BLaER1 treated with 17β-estradiol and CSF1 and Interleukin-3, amounts not matched to agents 10 nM and 100 nM (cell line): Measurements from ENCODE around the gene HOXB8.

Experiments
- H3K27ac ChIP-seq, 11 experiments: shearing (Covaris generic); formaldehyde crosslinking; 2 replicates each; pipeline ENCODE4 v1.8.1; 2022
- H3K27me3 ChIP-seq, 11 experiments: shearing (Covaris generic); formaldehyde crosslinking; 2 replicates each; pipeline ENCODE4 v1.8.1; 2022
- H3K36me3 ChIP-seq, 11 experiments: shearing (Covaris generic); formaldehyde crosslinking; 2 replicates each; pipeline ENCODE4 v1.8.1; 2022
- H3K4me1 ChIP-seq, 10 experiments: shearing (Covaris generic); formaldehyde crosslinking; 2 replicates each; pipeline ENCODE4 v1.8.1; 2022
- H3K4me2 ChIP-seq, 11 experiments: shearing (Covaris generic); formaldehyde crosslinking; 2 replicates each; pipeline ENCODE4 v1.8.1; 2022
- H3K4me3 ChIP-seq, 10 experiments: shearing (Covaris generic); formaldehyde crosslinking; 2 replicates each; pipeline ENCODE4 v1.8.1; 2022
- H3K9ac ChIP-seq, 11 experiments: shearing (Covaris generic); formaldehyde crosslinking; 2 replicates each; pipeline ENCODE4 v1.8.1; 2022
- H3K9me3 ChIP-seq, 11 experiments: shearing (Covaris generic); formaldehyde crosslinking; replicated peaks in 1 of 11; 2 replicates each; pipeline ENCODE4 v1.8.1; 2022
- H4K20me1 ChIP-seq, 11 experiments: shearing (Covaris generic); formaldehyde crosslinking; 2 replicates each; pipeline ENCODE4 v1.8.1; 2022
- Cebpa-rat ChIP-seq, 11 experiments: shearing (Covaris generic); IDR thresholded peaks; 2 replicates each; pipeline ENCODE4 v1.8.1; 2022

Gene HOXB8

DNA sequence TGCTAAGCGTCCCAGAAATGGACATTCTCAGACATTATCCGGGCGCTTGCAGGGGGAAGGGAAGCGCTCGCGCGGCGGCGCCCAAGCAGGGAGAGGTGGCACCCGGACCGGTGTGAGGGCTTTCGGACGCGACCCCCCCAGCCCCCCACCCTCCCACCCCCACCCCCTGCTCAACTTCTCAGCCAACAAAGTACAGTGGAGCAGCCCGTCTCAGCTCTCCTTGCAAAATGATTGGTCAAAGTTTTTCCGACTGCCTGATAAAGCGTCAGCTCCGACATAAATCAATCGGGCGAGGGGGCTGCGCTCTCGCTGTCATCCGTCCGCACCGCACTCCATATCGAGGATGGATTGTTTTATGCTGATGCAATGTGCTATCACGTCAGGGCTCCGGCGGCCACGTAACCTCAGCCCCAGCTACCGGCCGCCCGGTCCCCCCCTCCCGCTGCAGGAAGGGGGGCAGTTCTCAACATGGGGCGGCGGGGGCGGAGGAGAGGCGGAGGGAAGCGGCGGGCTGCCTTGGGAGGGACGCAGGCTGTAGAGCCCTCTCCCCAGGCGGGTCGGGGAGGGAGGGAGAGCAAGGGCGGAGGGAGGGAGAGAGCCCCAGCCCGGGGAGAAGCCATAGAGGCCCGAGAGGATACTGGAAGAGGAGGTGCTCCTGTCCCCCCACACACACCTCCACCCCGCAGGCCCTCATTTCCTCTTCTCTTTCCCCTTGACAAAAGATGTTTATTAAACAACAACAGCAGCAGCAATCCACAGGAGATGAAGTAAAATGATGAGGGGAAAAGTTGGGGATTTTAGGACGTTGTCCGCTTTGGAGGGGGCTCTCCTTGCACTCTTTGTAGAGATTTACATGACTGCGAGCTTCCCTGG is 11.4 kb upstream of the HOXB8 start, which contains the start of gene HOXB9:
TSS of gene HOXB9 (minus strand) at position 114 of the 873 bp plus-strand sequence. CDS start at position 25, 89 bp downstream.
- Histone ChIP-seq H3K27me3 (peaks cover 100% of the 10 kb centered on the region in 11 experiments), H3K4me3 (peak within 1 kb of the TSS; percentile 1 to 58 (median 46); a peak in 16 of 20 replicates), H3K9me3 (no peaks in the 10 kb centered on the region), H3K4me2 (peak within 1 kb of the TSS; percentile 32 to 100 (median 66)), H4K20me1 (peaks cover 0 to 98% (median 93%) of the 10 kb centered on the region in 11 experiments; a peak in 18 of 22 replicates), H3K9ac (peak within 1 kb of the TSS in 2 of 11 experiments; percentile 13 to 15; a peak in 1 of 22 replicates), H3K4me1 (peaks cover 9 to 18% (median 14%) of the 10 kb centered on the region in 10 experiments; a peak in 13 of 20 replicates), H3K27ac (no peak within 1 kb of the TSS), H3K36me3 (no peaks in the 10 kb centered on the region)
- no peak for TF ChIP-seq Cebpa-rat (IDR thresholded peaks at IDR 0.05)

DNA sequence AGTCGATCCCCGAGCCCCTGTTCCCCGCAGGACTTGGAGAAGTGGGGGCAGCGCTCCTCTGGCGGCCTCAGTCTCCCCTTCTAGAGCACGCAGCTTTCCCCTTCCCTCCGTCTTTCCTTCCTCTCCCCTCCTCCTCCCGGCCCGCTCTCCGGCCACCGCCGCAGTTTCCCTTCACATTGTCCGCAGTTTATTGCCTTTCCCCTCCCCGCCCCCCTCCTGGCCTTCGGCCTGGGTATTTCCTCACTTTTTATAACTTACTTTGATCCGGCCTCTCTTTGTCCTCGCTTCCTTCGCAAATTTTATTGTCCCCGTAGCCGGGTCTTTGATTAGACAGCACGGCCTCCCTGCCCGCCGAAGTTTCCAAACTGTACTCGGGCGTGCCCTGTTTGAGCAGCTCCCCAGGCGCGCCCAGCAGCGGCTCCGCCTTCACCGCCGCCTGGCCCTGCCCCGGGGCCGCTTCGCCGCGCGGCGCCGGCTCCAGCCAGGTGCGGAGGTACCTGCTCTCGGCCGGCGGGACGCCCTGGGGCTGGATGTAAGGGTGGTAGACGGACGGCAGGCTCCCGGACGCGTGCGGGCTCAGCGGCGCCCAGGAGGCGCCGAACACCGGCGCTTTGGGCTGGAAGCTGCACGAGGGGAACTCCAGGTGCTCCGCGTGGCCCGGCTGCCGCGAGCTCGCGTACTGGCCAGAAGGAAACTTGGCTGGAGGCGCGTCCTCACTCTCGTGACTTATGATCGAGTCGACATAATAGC is 10.6 kb upstream of the HOXB8 start:
- H3K9me3 ChIP-seq, result no peaks in the 10 kb centered on the region
- peak overlapping the region in 2 of 11 experiments; percentile 13 to 15; a peak in 1 of 22 replicates for H3K9ac ChIP-seq
- no peak overlapping the region for H3K27ac ChIP-seq
- peaks cover 9 to 18% (median 14%) of the 10 kb centered on the region in 10 experiments; a peak in 13 of 20 replicates for H3K4me1 ChIP-seq
- H3K27me3 ChIP-seq, result peaks cover 100% of the 10 kb centered on the region in 11 experiments
- TF ChIP-seq Cebpa-rat (IDR thresholded peaks at IDR 0.05), result no peak
- H3K4me3 ChIP-seq, result peak overlapping the region; percentile 1 to 58 (median 46); a peak in 16 of 20 replicates
- peak overlapping the region; percentile 32 to 100 (median 66) for H3K4me2 ChIP-seq
- peaks cover 0 to 96% (median 92%) of the 10 kb centered on the region in 11 experiments; a peak in 18 of 22 replicates for H4K20me1 ChIP-seq
- no peaks in the 10 kb centered on the region for H3K36me3 ChIP-seq

GRCh38 chr17:48624544-48625494 is 9.7 kb upstream of the HOXB8 start:
- Histone ChIP-seq H4K20me1 (peaks cover 0 to 98% (median 92%) of the 10 kb centered on the region in 11 experiments; a peak in 18 of 22 replicates), H3K4me3 (peak overlapping the region; percentile 1 to 58 (median 46); a peak in 15 of 20 replicates)

GRCh38 chr17:48624118-48624517 is 9.0 kb upstream of the HOXB8 start:
- peaks cover 100% of the 10 kb centered on the region in 11 experiments for H3K27me3 ChIP-seq
- H3K9ac ChIP-seq, result no peak overlapping the region
- H3K4me2 ChIP-seq, result no peak overlapping the region
- no peak overlapping the region for H3K4me3 ChIP-seq
- no peaks in the 10 kb centered on the region for H3K9me3 ChIP-seq
- peaks cover 9 to 18% (median 14%) of the 10 kb centered on the region in 10 experiments; a peak in 13 of 20 replicates for H3K4me1 ChIP-seq
- H3K36me3 ChIP-seq, result no peaks in the 10 kb centered on the region
- TF ChIP-seq Cebpa-rat (IDR thresholded peaks at IDR 0.05), result no peak
- H4K20me1 ChIP-seq, result peaks cover 0 to 98% (median 93%) of the 10 kb centered on the region in 11 experiments; a peak in 18 of 22 replicates
- H3K27ac ChIP-seq, result no peak overlapping the region

More at GRCh38 chr17:48624544-48625494, 9.7 kb upstream of the HOXB8 start:
- Histone ChIP-seq H3K4me1 (peaks cover 9 to 18% (median 14%) of the 10 kb centered on the region in 10 experiments; a peak in 13 of 20 replicates), H3K36me3 (no peaks in the 10 kb centered on the region), H3K27me3 (peaks cover 100% of the 10 kb centered on the region in 11 experiments), H3K9ac (peak overlapping the region in 1 of 11 experiments; percentile 15; a peak in 1 of 22 replicates), H3K27ac (no peak overlapping the region), H3K4me2 (peak overlapping the region; percentile 32 to 100 (median 66)), H3K9me3 (no peaks in the 10 kb centered on the region)
- TF ChIP-seq Cebpa-rat (IDR thresholded peaks at IDR 0.05), result no peak

- H3K27me3 ChIP-seq, result peaks cover 100% of the 10 kb centered on the region in 11 experiments
- TF ChIP-seq Cebpa-rat (IDR thresholded peaks at IDR 0.05), result no peak
- no peak overlapping the region for H3K4me2 ChIP-seq
- H3K9ac ChIP-seq, result no peak overlapping the region
- no peak overlapping the region for H3K4me3 ChIP-seq
- peaks cover 0 to 98% (median 92%) of the 10 kb centered on the region in 11 experiments; a peak in 18 of 22 replicates for H4K20me1 ChIP-seq
- H3K4me1 ChIP-seq, result peaks cover 9 to 18% (median 14%) of the 10 kb centered on the region in 10 experiments; a peak in 13 of 20 replicates
- no peaks in the 10 kb centered on the region for H3K36me3 ChIP-seq
- no peaks in the 10 kb centered on the region for H3K9me3 ChIP-seq
- H3K27ac ChIP-seq, result no peak overlapping the region
Measured at GRCh38 chr17:48623583-48623982, 8.5 kb upstream of the HOXB8 start.

DNA sequence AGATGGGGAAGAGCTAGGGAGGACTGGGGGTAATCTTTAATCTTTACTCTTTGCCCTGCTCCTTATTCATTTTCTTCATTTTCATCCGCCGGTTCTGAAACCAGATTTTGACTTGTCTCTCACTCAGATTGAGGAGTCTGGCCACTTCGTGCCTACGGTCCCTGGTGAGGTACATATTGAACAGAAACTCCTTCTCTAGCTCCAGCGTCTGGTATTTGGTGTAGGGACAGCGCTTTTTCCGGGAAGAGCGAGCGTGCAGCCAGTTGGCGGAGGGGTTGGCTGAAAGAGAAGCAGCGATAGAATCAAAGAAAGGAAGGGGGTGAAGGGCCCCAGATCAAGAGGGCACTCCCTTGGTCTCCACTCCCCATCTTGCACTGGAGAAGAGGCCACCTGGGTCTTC is 7.8 kb upstream of the HOXB8 start:
- peaks cover 9 to 18% (median 14%) of the 10 kb centered on the region in 10 experiments; a peak in 13 of 20 replicates for H3K4me1 ChIP-seq
- H3K4me2 ChIP-seq, result no peak overlapping the region
- H3K9me3 ChIP-seq, result no peaks in the 10 kb centered on the region
- H3K36me3 ChIP-seq, result no peaks in the 10 kb centered on the region
- H3K27ac ChIP-seq, result no peak overlapping the region
- no peak for TF ChIP-seq Cebpa-rat (IDR thresholded peaks at IDR 0.05)
- no peak overlapping the region for H3K4me3 ChIP-seq
- no peak overlapping the region for H3K9ac ChIP-seq
- H4K20me1 ChIP-seq, result peaks cover 0 to 96% (median 92%) of the 10 kb centered on the region in 11 experiments; a peak in 18 of 22 replicates
- peaks cover 100% of the 10 kb centered on the region in 11 experiments for H3K27me3 ChIP-seq

DNA sequence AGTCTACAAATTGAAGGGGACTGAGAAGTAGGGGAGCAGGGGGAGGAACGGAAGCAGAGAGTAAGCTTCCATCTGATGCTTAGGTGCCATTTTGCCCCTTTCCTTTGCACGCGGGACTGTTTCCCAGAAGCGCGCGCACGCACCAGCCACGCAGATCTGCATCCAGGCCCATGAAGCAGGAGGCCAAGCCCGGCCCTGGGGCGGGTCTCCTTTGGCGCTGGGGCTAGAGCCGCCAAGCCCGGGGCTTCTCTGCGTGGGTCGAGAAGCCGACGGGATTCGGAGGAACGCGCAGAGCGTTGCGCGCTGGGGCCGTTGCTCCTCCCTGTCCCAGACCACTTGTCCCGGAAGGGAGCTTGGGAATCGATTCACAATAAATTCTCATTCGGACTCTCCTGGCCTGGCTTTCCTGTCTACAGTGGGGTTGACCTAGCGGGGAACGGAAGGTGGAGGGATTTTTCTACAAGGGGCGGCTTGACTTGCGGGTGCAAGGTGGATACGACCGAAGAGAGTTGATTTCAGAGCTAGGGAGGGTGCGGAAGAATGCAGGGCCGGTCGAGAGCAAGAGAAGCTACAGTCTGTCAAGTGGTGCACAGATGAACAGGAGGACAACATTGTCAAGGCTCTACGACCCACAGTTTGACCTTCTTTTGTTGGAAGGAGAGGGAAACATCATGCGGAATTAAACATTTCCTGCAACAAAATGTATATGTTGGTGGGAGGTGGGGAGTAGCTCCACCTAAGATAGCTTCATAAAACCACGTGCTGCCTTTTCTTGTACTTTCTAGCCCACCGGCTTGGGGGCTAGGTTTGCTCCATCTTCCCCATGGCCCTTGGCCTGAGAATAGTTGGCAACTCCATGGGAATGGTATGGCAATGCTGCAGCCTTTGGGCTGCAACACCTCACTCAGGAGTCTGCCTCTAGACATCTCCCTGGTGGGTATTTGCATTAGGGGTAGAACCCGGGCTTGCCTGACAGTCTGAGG is 6.6 kb upstream of the HOXB8 start:
- Histone ChIP-seq H3K27ac (no peak overlapping the region), H3K9ac (no peak overlapping the region), H3K9me3 (no peaks in the 10 kb centered on the region), H3K27me3 (peaks cover 100% of the 10 kb centered on the region in 11 experiments), H3K36me3 (no peaks in the 10 kb centered on the region), H3K4me3 (no peak overlapping the region), H3K4me1 (peaks cover 9 to 16% (median 14%) of the 10 kb centered on the region in 10 experiments; a peak in 13 of 20 replicates), H4K20me1 (peaks cover 0 to 96% (median 92%) of the 10 kb centered on the region in 11 experiments; a peak in 18 of 22 replicates), H3K4me2 (no peak overlapping the region)
- TF ChIP-seq Cebpa-rat (IDR thresholded peaks at IDR 0.05), result no peak
